ENCODE measurements around the gene KCNC1.

DNA sequence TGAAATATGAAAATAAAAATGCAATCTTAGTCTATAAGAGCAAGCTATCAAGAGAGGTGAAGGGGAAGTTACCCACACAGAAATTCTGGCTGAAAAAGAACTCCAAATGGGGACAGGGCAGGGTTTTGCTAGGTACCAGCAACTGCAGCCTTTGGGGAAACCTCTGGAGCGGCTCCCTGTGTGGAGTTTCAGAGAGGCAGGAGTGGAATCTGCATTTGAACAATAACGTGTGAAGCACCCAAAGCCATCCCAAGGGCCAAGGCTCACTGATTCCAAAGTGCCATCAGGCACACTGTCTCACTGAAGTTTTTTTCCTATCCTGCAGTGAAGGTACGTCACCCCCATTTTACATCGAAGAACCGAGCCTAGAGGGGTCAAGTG lies 87.8 kb downstream of the KCNC1 start:
- TF ChIP-seq POLR2AphosphoS5 (IDR thresholded peaks at IDR 0.05; ENCODE audit: borderline replicate concordance, low read depth, low read length) (no peak), EZH2 (IDR thresholded peaks at IDR 0.05) (no peak)

Measured in SK-N-MC (cell line).